ENCODE results near the gene NGF.

The NGF gene

GRCh38 chr1:115277276-115277675 lies 60.8 kb downstream of the NGF start:
- no peak for DNase-seq

- no peak for DNase-seq
Measured at GRCh38 chr1:115275216-115275615, 62.8 kb downstream of the NGF start.

GRCh38 chr1:115274467-115274866 lies 63.6 kb downstream of the NGF start:
- no peak for DNase-seq

- DNase-seq = no peak
Measured at GRCh38 chr1:115266729-115267421, 71.2 kb downstream of the NGF start.

- DNase-seq = no peak
Measured at GRCh38 chr1:115265099-115265498, 73.0 kb downstream of the NGF start.

- DNase-seq = no peak
Measured at GRCh38 chr1:115262886-115263285, 75.2 kb downstream of the NGF start.

GRCh38 chr1:115261496-115261895 lies 76.6 kb downstream of the NGF start:
- no peak for DNase-seq

GRCh38 chr1:115258302-115258866 lies 79.7 kb downstream of the NGF start:
- DNase-seq = no peak

GRCh38 chr1:115257591-115257990 lies 80.5 kb downstream of the NGF start:
- DNase-seq = no peak

- DNase-seq = no peak
Measured at GRCh38 chr1:115255154-115255553, 82.9 kb downstream of the NGF start.

- DNase-seq = no peak
Measured at GRCh38 chr1:115252585-115252984, 85.5 kb downstream of the NGF start.

- no peak for DNase-seq
Measured at GRCh38 chr1:115251856-115252255, 86.2 kb downstream of the NGF start.

GRCh38 chr1:115251340-115251748 lies 86.7 kb downstream of the NGF start:
- DNase-seq = no peak

- DNase-seq = no peak
Measured at GRCh38 chr1:115246526-115246925, 91.5 kb downstream of the NGF start.

GRCh38 chr1:115245227-115245626 lies 92.8 kb downstream of the NGF start:
- DNase-seq = no peak

- DNase-seq = no peak
Measured at GRCh38 chr1:115242543-115242942, 95.5 kb downstream of the NGF start.

GRCh38 chr1:115241309-115241708 lies 96.7 kb downstream of the NGF start:
- no peak for DNase-seq

GRCh38 chr1:115240297-115240696 lies 97.8 kb downstream of the NGF start:
- DNase-seq = no peak

GRCh38 chr1:115239426-115239825 lies 98.6 kb downstream of the NGF start:
- no peak for DNase-seq

GRCh38 chr1:115239148-115239422 lies 99.0 kb downstream of the NGF start:
- no peak for DNase-seq

- no peak for DNase-seq
Measured at GRCh38 chr1:115238336-115239147, 99.5 kb downstream of the NGF start.

GRCh38 chr1:115237507-115237906 lies 100.5 kb downstream of the NGF start:
- no peak for DNase-seq

- DNase-seq = no peak
Measured at GRCh38 chr1:115237023-115237422, 101.0 kb downstream of the NGF start.

Data from stimulated activated CD8-positive, alpha-beta memory T cell treated with anti-CD3 and anti-CD28 coated beads, Interleukin-4, amount 100 ng/mL, for 48 hours (primary cell).